Esophagus muscularis mucosa (tissue), 4 donors: Measurements from ENCODE around the gene PLA2G2E. TPM values are rescaled to one million over a fixed set of nuclear protein-coding genes. Genes with fewer than 3 reads are reported as not detected.

Source experiments
- DNase-seq: peaks from one replicate; pipeline ENCODE4 v3.0.0-alpha.2; 2017; ENCODE audit errors: extremely low spot score
- H3K27ac ChIP-seq, 4 donors: fragments of 200-600 bp; sonication (generic); replicated peaks in 1 of 4; 1 replicate in 3 of 4; 2 replicates in 1 of 4; pipeline ENCODE4 v1.5.1; 2016 to 2019; ENCODE audit warnings: mild to moderate bottlenecking in 1 of 4
- H3K27me3 ChIP-seq, 4 donors: fragments of 200-600 bp; sonication (generic); one replicate each; pipeline versions ENCODE4 v1.5.1 to v1.6.0; 2016 to 2019
- H3K36me3 ChIP-seq, 4 donors: fragments of 200-600 bp; sonication (generic); one replicate each; pipeline ENCODE4 v1.5.1; 2016 to 2019
- H3K4me1 ChIP-seq, 4 donors: fragments of 200-600 bp; sonication (generic); one replicate each; pipeline ENCODE4 v1.5.1; 2016 to 2019
- H3K4me3 ChIP-seq, 4 donors: fragments of 200-600 bp; sonication (generic); 1 replicate in 2 of 4; 2 replicates in 2 of 4; pipeline ENCODE4 v1.5.1; 2016 to 2019; ENCODE audit warnings: mild to moderate bottlenecking in 4 of 4, moderate library complexity in 1 of 4
- H3K9me3 ChIP-seq, 4 donors: fragments of 200-600 bp; sonication (generic); 1 replicate in 3 of 4; 2 replicates in 1 of 4; pipeline ENCODE4 v1.5.1; 2016 to 2019
- CTCF ChIP-seq, 3 experiments: fragments of 200-600 bp in 2 of 3; fragments of 450-650 bp in 1 of 3; sonication (generic) in 2 of 3; IDR thresholded peaks; one replicate each; pipeline ENCODE4 v1.5.1; 2017 to 2019; ENCODE audit warnings: antibody characterized with exemption in 3 of 3, mild to moderate bottlenecking in 2 of 3, moderate library complexity in 1 of 3
- EP300 ChIP-seq: sonication (generic); formaldehyde crosslinking; IDR thresholded peaks from one replicate; pipeline ENCODE4 v1.6.1; 2017; ENCODE audit warnings: antibody characterized with exemption
- POLR2A ChIP-seq: fragments of 450-650 bp; IDR thresholded peaks from one replicate; pipeline ENCODE4 v1.6.1; 2017; ENCODE audit warnings: antibody characterized with exemption, moderate library complexity, mild to moderate bottlenecking, low read depth
- POLR2AphosphoS5 ChIP-seq, 2 donors: sonication (generic); formaldehyde crosslinking; IDR thresholded peaks; one replicate each; pipeline ENCODE4 v1.6.1; 2017; ENCODE audit warnings: antibody characterized with exemption in 2 of 2
- WGBS: methylation state at CpG from one replicate; pipeline ENCODE4 v1.1.5; 2018; 5-methylcytosine and 5-hydroxymethylcytosine counted together
- intact Hi-C: fragments of 100-400 bp; cut with DNase I; formaldehyde crosslinking; loops from one replicate; pipeline ENCODE4 v1.15.1; 2023
- total RNA-seq, 4 donors: library from RNA; depleted of rRNA; stranded (reverse); fragments of >200 nt; gene quantifications; one replicate each; pipeline versions ENCODE4 v1.1.0 to v1.2.1, GENCODE V29; 2016

Gene PLA2G2E
- total RNA-seq, result not detected

- Histone ChIP-seq H3K36me3 (no peaks in the 10 kb centered on the region), H3K27ac (no peak within 1 kb of the TSS), H3K4me1 (peaks cover 0 to under 1% (median 0%) of the 10 kb centered on the region in 4 donors), H3K4me3 (no peak within 1 kb of the TSS), H3K9me3 (no peaks in the 10 kb centered on the region), H3K27me3 (peaks cover 0 to 8% (median 0%) of the 10 kb centered on the region in 4 donors)
- no peak for DNase-seq
- intact Hi-C loops, result no loop called here
- TF ChIP-seq EP300, result no peak
- no peak for TF ChIP-seq POLR2A
- no peak for TF ChIP-seq CTCF (IDR thresholded peaks at IDR 0.05)
- WGBS, result 75% methylated on average over 14 of the region's 14 CpGs
Observed at GRCh38 chr1:19923137-19923952, at the start of gene PLA2G2E. Gene PLA2G2E, minus strand, starts transcription at chr1:19923617. Its CDS starts 58 bp downstream, at chr1:19923559.

GRCh38 chr1:19971664-19972063, 48.2 kb upstream of the PLA2G2E start:
- Histone ChIP-seq H3K36me3 (no peaks in the 10 kb centered on the region), H3K4me3 (no peak overlapping the region), H3K9me3 (no peaks in the 10 kb centered on the region), H3K27me3 (peaks cover 0 to 16% (median 0%) of the 10 kb centered on the region in 4 donors), H3K27ac (no peak overlapping the region), H3K4me1 (peaks cover 0 to 7% (median 5%) of the 10 kb centered on the region in 4 donors)
- DNase-seq, result no peak
- no peak for TF ChIP-seq POLR2A
- TF ChIP-seq POLR2AphosphoS5 (IDR thresholded peaks at IDR 0.05), result no peak
- TF ChIP-seq EP300, result no peak
- TF ChIP-seq CTCF (IDR thresholded peaks at IDR 0.05), result no peak
- WGBS, result 87% methylated on average over 1 of the region's 1 CpG
- intact Hi-C loops, result no loop called here

GRCh38 chr1:19969898-19970660, 46.7 kb upstream of the PLA2G2E start:
- DNase-seq, result no peak
- 56% methylated on average over 5 of the region's 5 CpGs for WGBS
- Histone ChIP-seq H3K27me3 (peaks cover 0 to 16% (median 0%) of the 10 kb centered on the region in 4 donors), H3K4me1 (peaks cover 0 to 6% (median 4%) of the 10 kb centered on the region in 4 donors), H3K27ac (no peak overlapping the region), H3K4me3 (no peak overlapping the region), H3K9me3 (no peaks in the 10 kb centered on the region), H3K36me3 (no peaks in the 10 kb centered on the region)
- intact Hi-C loops, result no loop called here
- no peak for TF ChIP-seq POLR2AphosphoS5 (IDR thresholded peaks at IDR 0.05)
- no peak for TF ChIP-seq EP300
- no peak for TF ChIP-seq POLR2A
- TF ChIP-seq CTCF (IDR thresholded peaks at IDR 0.05), result no peak

GRCh38 chr1:19967808-19968207, 44.4 kb upstream of the PLA2G2E start:
- peaks cover 0 to 18% (median 0%) of the 10 kb centered on the region in 4 donors for H3K27me3 ChIP-seq
- no peak overlapping the region for H3K4me3 ChIP-seq
- no peak for DNase-seq
- H3K9me3 ChIP-seq, result peaks cover 0 to 7% (median 2%) of the 10 kb centered on the region in 4 donors
- TF ChIP-seq EP300 (no peak), CTCF (IDR thresholded peaks at IDR 0.05) (no peak), POLR2AphosphoS5 (IDR thresholded peaks at IDR 0.05) (peak in 1 of 2 donors; percentile 16), POLR2A (no peak)
- intact Hi-C loops, result no loop called here
- H3K36me3 ChIP-seq, result no peaks in the 10 kb centered on the region
- no peaks in the 10 kb centered on the region for H3K4me1 ChIP-seq
- WGBS, result 90% methylated on average over 9 of the region's 9 CpGs
- no peak overlapping the region for H3K27ac ChIP-seq
